Measurements from ENCODE around the gene C5orf63. TPM values are rescaled to one million over a fixed set of nuclear protein-coding genes. Genes with fewer than 3 reads are reported as not detected.

Gene C5orf63
- total RNA-seq, 1 donor from 2014 or later = 7.5 TPM

GRCh38 chr5:127011153-127011552 lies 62.1 kb downstream of the C5orf63 start:
- DNase-seq (no peak), ATAC-seq (no peak)
- intact Hi-C loops (cut with DNase I) = no loop called here
- H3K4me3 ChIP-seq = no peak overlapping the region
- TF ChIP-seq, protein P1, sequence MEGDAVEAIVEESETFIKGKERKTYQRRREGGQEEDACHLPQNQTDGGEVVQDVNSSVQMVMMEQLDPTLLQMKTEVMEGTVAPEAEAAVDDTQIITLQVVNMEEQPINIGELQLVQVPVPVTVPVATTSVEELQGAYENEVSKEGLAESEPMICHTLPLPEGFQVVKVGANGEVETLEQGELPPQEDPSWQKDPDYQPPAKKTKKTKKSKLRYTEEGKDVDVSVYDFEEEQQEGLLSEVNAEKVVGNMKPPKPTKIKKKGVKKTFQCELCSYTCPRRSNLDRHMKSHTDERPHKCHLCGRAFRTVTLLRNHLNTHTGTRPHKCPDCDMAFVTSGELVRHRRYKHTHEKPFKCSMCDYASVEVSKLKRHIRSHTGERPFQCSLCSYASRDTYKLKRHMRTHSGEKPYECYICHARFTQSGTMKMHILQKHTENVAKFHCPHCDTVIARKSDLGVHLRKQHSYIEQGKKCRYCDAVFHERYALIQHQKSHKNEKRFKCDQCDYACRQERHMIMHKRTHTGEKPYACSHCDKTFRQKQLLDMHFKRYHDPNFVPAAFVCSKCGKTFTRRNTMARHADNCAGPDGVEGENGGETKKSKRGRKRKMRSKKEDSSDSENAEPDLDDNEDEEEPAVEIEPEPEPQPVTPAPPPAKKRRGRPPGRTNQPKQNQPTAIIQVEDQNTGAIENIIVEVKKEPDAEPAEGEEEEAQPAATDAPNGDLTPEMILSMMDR (IDR thresholded peaks at IDR 0.05) = no peak
- H3K36me3 ChIP-seq = no peaks in the 10 kb centered on the region
- no peaks in the 10 kb centered on the region for H3K9me3 ChIP-seq
- no peak overlapping the region for H3K27ac ChIP-seq
- peaks cover 11% of the 10 kb centered on the region for H3K4me1 ChIP-seq
- no peaks in the 10 kb centered on the region for H3K27me3 ChIP-seq (ENCODE audit: low read depth)

DNA sequence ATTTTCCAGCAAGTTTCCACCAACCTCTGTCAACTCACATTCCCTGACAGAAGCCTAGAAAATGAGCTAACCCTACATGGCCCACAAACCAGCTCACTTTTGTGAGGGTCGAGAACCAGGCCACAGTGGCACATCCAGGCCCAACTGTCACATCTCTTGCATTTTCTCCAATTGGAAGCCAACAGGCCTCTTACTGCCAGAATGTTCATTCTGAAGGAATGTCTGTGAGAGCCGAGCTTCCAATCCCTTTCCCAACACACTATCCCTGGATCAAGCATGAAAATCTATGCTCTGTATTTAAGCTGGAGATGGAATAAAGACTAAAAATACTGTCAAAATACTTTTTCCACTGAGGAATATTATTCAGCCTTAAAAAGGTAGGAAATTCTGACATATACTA lies 62.9 kb downstream of the C5orf63 start:
- Histone ChIP-seq H3K27me3 (ENCODE audit: low read depth) (no peaks in the 10 kb centered on the region), H3K36me3 (no peaks in the 10 kb centered on the region), H3K4me3 (no peak overlapping the region), H3K27ac (no peak overlapping the region), H3K9me3 (no peaks in the 10 kb centered on the region), H3K4me1 (peaks cover 11% of the 10 kb centered on the region)
- TF ChIP-seq, protein P1 (IDR thresholded peaks at IDR 0.05) = no peak
- intact Hi-C loops (cut with DNase I) = no loop called here
- no peak for DNase-seq
- ATAC-seq = no peak

DNA sequence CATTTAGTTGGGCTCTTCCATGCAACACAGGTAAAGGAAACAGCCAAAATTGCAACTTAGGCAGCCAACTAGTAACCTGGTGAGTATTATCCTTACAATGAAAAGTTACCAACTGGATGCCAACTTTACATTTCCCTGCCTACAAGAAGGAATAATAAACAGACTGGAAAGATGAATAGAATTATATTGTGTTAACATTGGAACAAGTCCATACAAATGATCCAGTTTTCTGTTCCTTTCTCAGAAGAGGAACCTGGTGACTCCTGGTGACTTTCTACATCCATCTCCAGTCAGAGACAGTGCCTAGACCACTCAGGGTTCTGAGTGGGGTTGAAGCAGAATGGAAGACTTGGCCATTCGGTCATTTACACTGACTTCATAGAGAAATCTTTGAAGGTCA lies 63.5 kb downstream of the C5orf63 start:
- H3K27ac ChIP-seq = no peak overlapping the region
- TF ChIP-seq, protein P1 (IDR thresholded peaks at IDR 0.05) = no peak
- no peaks in the 10 kb centered on the region for H3K27me3 ChIP-seq (ENCODE audit: low read depth)
- H3K4me1 ChIP-seq = peaks cover 11% of the 10 kb centered on the region
- DNase-seq (no peak), ATAC-seq (no peak)
- H3K9me3 ChIP-seq = no peaks in the 10 kb centered on the region
- H3K4me3 ChIP-seq = no peak overlapping the region
- intact Hi-C loops (cut with DNase I) = no loop called here
- no peaks in the 10 kb centered on the region for H3K36me3 ChIP-seq

DNA sequence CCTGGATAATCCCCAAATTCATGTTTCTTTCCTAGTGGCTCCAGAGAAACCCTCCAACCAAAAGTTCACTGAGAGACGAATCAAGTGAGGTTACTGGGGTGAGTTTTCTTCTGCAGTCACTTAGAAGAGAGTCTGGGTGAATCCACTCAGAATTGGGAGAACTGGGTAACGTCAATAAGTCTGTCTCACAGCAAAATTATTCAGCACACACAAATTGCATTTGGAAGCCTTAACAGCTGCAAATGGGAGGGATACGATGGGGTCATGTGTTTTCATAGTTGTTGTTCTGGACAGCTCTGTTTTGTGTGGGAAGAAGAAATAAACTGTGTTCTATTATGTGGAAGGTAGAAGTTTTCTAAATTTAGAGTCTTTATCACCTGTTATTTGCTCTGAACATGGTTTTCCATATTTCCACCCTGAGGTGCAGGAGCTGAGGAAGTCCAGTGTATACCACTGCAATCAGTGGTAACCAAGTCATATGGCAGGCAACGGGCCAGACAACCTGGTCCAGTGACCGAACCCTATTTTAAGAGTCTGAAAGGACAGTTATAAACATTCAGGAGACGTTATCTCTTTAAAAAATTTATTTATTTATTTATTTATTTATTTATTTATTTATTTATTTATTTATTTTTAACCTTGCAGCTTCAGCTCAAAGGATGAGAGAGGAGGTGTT lies 64.9 kb downstream of the C5orf63 start:
- TF ChIP-seq, protein P1 (IDR thresholded peaks at IDR 0.05) = no peak
- Histone ChIP-seq H3K4me3 (no peak overlapping the region), H3K27me3 (ENCODE audit: low read depth) (no peaks in the 10 kb centered on the region), H3K4me1 (peaks cover 10% of the 10 kb centered on the region), H3K9me3 (no peaks in the 10 kb centered on the region), H3K36me3 (no peaks in the 10 kb centered on the region), H3K27ac (no peak overlapping the region)
- intact Hi-C loops (cut with DNase I) = no loop called here
- DNase-seq = no peak
- no peak for ATAC-seq

GRCh38 chr5:127007522-127007921 lies 65.8 kb downstream of the C5orf63 start:
- no peak for DNase-seq
- intact Hi-C loops (cut with DNase I) = no loop called here
- H3K9me3 ChIP-seq = no peaks in the 10 kb centered on the region
- no peaks in the 10 kb centered on the region for H3K27me3 ChIP-seq (ENCODE audit: low read depth)
- no peaks in the 10 kb centered on the region for H3K36me3 ChIP-seq
- no peak for ATAC-seq
- no peak overlapping the region for H3K4me3 ChIP-seq
- H3K4me1 ChIP-seq = peaks cover under 1% of the 10 kb centered on the region
- TF ChIP-seq, protein P1 (IDR thresholded peaks at IDR 0.05) = no peak
- H3K27ac ChIP-seq = no peak overlapping the region

All from lower lobe of right lung (tissue), 2 donors.